Cortex of kidney (tissue), 1 donor: ENCODE results near the gene RAB40C.

ENCODE experiments used
- DNase-seq: peaks from one replicate; lab custom pipeline; 2025; lab: John Stamatoyannopoulos, UW

Gene RAB40C

DNA sequence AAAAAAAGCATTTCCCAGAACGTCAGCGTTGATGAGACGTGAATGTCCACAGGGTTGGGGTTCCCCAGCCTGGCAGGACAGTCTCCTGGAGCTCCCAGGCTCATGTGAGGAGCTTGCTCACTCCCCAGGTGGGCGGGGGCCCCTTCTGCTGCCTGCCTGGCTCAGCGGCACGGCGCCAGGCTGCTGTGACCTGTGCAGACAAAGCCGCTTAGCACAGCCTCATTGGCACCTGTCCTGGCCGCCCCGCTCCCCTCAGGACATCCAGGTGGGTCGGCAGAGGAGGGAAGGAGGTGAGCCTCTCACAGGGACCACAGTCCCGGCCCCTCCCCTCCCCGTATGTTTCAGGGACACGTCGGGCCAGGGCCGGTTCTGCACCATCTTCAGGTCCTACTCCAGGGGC lies 28.0 kb downstream of the RAB40C start:
- DNase-seq = no peak

DNA sequence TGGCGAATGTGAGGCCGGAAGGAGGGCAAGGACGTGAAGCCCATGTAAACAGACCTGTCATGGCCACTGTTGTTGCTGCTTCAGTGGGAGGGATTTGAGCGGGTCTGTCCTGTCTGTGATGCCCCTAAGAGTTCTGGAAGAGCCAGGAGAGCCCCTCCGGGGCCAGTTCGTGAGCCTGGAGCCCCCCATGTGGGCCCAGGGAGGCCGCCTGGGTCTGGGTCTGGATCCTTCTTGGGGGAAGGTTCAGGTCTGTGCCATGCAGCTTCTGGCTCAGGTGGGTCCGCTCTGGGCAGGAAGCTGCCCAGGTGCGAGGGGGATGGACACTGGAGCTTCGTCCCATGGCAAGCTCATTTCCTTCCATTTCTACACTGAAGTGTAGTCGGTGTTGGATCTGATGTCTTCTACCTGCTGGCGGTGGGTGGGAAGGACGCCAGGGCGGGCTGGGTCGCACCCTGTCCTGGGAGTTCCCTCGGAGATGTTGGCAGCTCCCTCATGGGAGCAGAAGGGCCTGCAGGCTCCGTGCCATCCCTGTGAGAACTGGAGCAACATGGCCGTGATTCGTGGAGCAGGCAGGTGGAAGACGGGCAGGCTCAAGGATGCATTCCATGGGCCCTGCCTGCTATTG lies 29.7 kb downstream of the RAB40C start:
- no peak for DNase-seq

DNA sequence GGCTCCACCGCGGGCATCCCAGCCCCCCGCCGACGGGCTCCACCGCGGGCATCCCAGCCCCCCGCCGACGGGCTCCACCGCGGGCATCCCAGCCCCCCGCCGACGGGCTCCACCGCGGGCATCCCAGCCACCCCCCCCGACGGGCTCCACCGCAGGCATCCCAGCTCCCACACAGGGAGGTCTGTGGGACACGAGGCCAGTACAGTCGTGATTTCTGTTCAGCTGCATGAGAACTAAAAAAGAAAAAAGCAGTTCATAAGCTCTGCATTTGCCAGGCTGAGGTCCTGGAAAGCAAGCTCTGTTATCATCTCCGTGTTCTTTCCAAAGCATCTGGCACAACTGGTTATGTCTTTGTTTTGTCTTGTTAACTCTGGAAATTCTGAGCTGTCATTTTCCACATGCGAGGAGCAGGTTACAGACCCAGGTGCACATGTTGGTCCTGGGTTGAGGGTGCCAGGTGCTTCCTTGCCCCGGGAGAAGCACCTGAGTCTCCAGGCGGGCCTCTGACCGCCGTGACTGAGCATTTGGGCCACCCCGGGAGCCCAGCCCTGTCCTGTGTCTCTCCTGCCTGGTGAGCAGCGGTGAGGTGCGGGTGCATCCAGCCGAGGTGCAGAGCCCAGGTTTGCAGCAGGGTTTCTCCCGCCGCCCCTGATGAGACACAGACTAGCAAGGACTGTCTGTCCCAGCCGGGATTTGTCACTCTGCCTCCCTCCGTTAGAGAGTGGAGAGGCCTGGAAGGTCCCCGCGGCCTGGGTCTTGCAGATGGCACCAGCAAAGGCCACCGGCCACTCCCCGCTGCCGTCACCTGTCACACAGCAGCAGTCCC lies 31.0 kb downstream of the RAB40C start:
- no peak for DNase-seq

DNA sequence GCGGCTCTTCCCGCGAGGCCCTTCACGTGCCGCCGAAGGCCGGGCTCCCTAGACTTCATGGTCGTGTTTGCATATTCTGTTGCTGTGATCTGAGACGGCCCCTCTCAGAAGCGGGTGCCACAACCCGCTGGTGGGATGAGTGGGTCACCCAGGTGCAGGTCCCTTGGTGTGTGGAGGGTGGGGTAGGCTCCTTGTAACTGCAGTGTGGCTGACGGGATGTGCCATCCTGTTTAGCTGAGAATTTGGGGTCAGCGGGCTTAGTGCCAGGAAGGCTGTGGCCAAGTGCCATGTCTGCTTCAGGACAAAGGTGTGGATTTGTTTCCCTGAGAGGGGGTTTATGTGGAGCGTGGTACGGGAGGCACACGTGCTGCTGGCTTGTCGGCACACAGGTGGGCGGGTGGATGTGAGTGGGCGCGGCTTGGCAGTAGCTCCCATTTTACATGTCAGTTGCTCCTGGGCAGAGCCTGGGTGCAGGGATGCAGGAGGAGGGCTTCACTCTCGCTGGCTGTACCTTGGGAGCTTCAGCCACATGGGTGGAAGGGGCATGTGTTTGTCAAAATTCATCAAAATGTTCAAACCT lies 31.8 kb downstream of the RAB40C start:
- no peak for DNase-seq

DNA sequence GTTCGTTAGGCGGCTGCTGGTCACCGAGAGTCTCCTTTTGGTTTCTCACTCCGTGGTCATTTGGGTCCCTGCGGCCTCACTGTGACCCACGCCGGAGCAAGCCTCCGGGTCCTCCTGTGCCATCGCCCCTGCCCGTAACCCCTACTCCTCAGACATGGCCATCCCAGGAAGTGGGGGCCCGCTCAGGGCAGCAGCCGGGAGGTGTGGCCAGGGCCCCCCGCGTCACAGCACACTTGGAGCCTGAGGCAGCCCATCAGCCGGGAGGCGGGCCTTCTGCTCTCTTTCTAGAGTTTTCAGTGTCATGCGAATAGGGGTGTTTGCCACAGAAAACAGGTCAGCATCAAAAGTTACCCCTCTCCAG lies 33.0 kb downstream of the RAB40C start:
- no peak for DNase-seq

DNA sequence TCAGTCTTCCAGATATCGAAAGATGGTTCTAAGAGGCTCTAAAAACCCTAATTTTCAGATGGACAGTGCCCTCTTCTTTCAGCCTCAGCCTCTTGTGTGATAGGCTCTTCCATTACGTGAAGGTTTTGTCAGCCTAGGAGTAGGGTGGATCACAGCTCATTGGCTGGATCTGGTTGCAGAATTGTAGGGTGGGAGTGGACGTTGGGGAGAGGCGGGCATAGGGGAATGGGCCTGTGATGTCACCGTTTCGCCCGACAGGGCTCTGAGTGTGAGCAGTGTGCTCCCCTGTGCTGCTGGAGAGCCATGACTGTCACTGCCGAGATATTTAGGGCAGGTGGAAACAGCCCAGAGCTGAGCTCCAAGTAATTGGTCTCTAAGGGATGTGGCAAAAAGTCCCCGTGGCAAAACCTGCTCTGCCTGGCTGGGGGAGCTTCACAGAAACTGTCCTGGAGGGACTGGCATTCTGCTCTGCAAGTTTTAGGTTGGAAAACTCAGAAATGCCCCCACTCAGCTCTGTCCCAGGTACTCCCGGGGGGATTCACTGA lies 34.7 kb downstream of the RAB40C start:
- DNase-seq = no peak

DNA sequence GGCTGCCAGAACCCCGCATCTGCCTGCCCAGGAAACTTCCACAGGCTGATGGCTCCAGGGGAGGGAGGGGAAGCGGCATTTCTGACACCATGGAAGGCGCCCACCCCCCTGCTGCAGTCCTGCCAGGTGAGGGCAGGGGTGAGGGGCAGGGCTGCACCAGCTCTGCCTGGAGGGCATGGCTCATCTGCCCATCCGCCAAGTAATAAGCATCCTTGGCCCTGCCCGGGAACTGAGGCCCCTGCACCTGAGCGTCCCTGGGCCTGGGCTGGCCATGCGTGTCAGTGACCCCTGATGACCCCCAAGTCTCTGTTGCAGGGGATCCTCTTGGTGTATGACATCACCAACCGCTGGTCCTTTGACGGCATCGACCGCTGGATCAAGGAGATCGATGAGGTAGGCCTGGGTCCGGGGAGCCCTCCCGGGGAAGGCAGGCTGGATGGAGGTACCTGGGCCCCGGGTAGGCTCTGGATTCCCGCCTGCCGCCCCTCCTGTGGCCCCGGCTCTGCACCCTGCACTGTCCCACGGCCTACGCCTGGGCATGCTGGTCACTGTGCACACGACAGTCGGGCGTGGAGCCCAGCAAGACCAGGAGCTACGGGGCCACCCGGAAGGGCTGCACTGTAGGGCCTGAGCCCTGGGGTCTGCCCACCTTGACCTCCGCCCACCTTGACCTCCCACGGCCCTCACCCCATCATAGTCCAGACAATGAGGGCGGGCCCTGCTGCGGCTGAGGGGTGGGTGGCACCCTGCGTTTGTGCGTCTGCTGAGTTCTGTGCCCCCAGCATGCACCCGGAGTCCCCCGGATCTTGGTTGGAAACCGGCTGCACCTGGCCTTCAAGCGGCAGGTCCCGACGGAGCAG lies 35.5 kb downstream of the RAB40C start:
- no peak for DNase-seq

DNA sequence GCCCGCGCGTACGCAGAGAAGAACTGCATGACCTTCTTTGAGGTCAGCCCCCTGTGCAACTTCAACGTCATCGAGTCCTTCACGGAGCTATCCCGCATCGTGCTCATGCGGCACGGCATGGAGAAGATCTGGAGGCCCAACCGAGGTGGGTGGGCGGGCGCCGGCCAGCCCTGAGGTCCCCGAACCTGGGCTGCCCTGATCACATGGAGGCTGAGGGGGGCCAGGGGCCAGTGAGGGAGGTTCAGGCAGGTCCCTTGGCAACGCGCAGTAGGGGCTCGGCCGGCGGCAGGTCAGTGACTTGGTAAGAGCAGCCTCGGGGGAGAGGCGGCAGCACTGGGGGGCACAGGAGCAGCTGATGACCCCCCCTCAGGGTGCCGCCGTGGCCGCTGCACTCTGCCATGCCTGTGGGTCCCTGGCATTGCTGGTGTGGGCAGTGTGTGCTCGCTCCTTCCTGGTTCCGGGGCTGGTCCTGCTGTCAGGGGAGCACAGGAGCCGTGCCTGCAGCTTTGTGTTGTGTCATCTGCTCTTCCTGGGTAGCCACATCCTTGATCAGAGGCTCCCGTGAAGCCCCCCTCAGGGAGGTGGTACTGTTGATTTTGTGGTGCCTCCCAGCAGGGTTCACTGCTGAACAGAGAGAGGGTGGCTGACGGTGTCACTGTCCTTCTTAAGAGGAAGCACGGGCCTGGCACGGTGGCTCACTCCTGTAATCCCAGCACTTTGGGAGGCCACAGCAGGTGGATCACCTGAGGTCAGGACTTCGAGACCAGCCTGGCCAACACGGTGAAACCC lies 36.3 kb downstream of the RAB40C start:
- no peak for DNase-seq

DNA sequence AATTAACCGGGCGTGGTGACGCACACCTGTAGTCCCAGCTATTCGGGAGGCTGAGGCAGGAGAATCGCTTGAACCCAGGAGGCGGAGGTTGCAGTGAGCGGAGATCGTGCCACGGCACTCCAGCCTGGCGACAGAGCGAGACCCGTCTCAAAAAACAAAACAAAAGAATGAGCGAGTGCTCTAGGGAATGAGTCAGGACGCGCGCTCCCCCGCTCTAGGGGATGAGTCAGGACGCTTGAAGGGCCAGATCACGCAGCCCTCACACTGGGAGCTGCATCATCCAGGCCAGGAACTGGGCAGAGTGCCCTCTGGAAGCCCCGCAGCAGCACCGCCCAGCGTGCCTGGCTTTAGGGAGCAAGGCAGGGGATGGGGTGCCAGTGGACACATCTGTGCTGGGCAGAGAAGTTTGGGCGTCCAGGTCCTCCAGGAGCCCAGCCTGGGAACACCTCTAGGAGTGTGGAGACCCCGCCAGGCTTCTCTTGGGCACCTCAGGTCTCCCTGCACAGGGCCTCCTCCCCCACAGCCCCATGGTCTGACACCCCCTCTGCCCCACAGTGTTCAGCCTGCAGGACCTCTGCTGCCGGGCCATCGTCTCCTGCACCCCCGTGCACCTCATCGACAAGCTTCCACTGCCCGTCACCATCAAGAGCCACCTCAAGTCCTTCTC lies 37.1 kb downstream of the RAB40C start:
- no peak for DNase-seq

DNA sequence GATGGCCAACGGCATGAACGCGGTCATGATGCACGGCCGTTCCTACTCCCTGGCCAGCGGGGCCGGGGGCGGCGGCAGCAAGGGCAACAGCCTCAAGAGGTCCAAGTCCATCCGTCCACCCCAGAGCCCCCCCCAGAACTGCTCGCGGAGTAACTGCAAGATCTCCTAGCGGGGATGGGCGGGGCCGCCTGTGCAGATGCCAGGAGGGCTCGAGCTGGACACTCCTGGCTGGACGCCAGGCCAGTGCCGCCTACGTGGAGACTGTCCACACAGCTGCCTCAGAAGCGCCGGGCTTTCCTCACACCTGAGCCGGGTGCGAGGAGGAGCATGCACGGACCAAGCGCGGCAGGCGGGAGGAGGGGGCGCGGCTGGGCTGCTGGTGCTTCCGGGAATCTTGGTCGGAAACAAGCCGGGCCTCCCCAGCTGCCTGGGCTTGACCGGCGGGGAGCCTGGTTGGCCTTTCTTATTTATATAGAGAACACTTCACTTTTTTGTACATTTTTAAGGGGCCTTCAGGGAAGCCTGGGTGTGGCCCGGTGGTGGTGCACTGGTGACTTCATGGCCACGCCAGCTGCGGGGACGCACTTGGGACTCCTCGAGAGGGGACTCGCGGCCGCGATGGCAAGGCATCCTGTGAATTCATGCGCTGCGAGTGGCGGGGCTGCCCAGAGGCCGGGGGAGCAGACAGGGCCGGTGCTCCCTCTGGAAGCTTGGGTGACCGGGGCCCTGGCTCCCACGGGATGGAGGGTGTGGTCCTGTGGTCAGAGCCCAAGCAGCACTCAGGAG lies 37.8 kb downstream of the RAB40C start:
- no peak for DNase-seq

DNA sequence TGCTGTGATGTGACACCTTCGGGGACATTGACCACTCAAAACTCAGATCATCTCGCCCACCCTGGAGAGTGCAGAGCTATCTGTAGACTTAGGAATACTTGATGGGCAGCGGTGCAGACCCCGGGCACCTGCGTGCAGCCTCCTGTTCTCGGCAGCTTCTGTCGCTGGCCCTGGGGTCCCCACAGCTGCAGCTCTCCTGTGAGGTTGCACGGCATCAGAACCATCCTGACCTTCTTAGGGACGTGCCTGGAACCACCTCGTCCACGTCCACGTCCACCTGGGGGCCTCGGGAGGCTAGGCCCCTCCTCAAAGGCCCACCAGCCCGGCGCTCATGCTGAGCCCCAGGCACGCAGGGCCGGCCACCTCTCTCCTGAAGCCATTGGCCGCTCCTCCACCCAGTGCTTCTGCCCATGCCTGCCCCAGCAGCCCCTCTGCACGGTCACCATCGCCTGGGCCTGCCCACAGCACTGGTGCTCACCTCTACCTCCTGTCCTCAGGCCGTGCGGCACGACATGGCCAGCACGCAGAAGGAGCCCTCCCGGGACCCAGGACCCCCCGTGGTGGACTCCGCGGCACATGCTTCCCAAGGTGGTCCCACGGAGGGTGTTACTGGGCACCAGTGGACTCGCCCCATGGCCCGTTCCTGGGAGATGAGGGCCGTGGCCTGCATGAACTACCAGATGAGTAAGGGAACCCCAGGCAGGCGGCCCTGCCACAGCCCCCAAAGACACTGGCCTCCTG lies 38.6 kb downstream of the RAB40C start:
- DNase-seq = no peak

DNA sequence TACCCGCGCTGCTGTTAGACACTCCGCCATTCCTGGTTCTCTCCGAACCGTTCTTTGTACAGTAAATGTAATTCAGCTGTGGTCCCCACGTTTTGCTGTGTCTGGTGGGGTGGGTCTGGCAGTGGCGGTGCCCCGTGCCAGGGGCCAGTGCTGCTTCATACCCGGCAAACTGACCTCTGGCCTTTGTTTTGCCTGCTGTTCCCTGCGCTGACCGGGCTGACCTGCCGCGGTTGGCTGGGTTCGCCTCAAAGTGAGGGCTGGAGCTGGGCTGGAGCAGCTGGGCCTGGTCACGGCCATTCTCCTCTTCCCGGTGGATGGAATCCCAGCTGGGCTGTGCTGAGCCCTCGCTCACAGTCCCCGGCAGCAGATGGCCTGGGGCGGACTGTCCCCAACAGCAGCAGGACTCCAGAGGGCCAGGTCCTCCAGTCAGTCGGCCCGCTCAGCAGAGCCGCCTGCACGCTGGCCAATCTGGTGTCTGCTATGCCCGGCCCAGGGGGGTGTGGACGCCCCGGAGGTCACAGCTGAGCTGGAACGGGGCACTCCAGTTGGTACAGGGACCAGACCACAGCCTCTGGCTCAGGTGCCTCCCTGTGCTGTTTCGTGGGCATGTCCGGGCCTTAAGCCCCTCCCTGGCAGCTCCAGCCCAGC lies 39.4 kb downstream of the RAB40C start:
- DNase-seq = no peak

DNA sequence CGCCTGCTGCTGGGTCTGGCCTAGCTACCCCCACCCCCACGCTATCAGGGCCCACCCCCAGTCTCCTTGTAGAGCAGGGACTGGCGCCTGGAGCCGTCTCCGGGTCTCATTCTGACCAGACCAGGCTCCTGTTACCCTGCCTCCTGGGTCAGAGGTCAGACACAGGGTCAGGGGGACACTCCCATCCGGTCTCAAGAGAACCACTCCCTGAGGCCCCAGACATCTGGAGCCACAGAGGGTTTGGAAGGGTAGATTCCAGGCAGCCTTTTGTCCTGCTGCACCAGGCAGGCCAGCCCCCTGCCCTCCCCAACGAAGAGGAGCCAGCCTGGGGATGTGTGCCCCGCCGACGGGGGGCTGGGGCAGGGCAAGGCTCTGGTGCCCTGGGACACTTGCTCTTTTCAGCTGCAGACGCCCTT lies 40.0 kb downstream of the RAB40C start:
- DNase-seq = no peak

DNA sequence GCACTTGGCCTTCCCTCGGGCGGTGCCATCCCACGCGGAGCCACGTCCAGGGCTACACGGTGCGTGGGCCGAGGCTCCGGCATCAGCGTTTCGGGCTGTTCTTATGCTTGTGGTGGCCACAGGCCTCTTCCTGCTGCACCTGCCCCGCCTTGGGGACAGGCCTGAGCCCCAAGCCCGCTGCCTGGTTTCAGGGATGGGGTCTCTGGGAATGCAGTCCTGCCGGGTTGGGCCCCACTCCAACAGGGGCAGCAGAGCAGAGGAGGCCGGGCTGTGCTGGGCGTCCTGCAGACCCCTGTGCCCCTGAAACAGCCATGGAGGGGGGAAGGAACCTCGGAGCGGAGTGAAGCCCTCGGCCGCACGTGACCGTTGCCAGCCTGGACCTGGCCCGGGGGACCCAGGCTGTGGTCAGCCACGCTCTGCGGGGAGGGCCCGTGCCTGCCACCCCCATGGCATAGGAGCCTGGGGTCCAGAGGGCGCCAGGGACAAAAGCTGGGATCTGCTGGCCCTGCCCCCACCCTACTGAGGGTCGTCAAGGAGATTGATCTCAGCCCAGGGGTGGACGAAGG lies 40.5 kb downstream of the RAB40C start:
- DNase-seq = no peak

DNA sequence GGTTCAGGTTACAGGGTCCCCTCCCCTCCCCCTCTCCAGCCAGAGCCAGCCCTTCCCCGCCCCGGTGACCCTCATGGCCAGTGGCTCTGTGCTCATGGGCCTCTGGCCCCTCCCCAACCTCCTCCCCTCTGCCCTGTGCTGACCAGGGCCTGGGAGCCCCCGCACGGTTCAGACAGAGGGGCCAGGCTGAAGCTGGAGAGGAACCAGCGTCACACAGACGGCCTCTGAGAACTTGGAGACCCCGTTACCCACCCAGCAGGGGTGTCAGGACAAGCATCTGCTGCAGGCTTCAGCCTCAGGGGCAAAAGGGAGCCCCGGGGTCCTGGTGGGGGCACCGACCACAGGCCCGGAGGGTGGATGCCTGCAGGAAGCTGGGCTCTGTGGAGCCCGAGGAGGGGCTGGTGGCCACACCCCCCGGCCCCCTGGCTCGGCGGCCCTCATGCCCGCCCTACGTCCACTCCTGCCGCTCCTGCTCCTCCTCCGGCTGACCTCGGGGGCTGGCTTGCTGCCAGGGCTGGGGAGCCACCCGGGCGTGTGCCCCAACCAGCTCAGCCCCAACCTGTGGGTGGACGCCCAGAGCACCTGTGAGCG lies 41.0 kb downstream of the RAB40C start, which contains the start of gene WFIKKN1:
TSS of gene WFIKKN1 (plus strand) at position 171 of the 591 bp plus-strand sequence. CDS start at position 440, 269 bp downstream.
- no peak for DNase-seq

DNA sequence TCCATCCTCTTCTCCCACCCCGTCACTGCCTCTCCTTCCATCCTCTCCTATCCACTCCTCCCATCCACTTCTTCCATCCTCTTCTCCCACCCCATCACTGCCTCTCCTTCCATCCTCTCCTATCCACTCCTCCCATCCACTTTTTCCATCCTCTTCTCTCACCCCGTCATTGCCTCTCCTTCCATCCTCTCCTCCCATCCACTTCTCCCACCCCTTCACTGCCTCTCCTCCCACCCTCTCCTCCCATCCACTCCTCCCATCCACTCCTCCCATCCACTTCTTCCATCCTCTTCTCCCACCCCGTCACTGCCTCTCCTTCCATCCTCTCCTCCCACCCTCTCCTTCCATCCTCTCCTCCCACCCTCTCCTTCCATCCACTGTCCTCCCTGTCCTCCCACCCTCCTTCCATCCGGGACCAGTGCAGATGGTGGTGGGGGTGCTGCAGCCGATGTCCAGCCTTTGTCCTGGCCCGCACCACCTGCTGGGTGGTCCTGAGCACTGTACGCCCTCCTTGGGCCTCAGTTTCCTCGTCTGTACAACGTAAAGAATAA lies 42.0 kb downstream of the RAB40C start:
- no peak for DNase-seq

DNA sequence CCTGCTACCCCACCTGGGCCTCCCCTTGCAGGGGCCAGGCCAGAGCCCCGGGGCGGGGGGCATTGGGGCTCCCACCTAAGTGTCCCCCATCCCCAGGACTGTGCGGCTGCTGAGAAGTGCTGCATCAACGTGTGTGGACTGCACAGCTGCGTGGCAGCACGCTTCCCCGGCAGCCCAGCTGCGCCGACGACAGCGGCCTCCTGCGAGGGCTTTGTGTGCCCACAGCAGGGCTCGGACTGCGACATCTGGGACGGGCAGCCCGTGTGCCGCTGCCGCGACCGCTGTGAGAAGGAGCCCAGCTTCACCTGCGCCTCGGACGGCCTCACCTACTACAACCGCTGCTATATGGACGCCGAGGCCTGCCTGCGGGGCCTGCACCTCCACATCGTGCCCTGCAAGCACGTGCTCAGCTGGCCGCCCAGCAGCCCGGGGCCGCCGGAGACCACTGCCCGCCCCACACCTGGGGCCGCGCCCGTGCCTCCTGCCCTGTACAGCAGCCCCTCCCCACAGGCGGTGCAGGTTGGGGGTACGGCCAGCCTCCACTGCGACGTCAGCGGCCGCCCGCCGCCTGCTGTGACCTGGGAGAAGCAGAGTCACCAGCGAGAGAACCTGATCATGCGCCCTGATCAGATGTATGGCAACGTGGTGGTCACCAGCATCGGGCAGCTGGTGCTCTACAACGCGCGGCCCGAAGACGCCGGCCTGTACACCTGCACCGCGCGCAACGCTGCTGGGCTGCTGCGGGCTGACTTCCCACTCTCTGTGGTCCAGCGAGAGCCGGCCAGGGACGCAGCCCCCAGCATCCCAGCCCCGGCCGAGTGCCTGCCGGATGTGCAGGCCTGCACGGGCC lies 42.8 kb downstream of the RAB40C start:
- DNase-seq = no peak
